ENCODE measurements around the gene EPOP. TPM values are rescaled to one million over a fixed set of nuclear protein-coding genes. Genes with fewer than 3 reads are reported as not detected.

The EPOP gene
- 11.1 and 13.9 TPM in 2 replicates for total RNA-seq (2014; rRNA removed; shearing (Covaris generic))

GRCh38 chr17:38674749-38675615 is at the start of gene EPOP:
EPOP (minus strand) TSS chr17:38674957; CDS start chr17:38674495, 462 bp downstream.
- peak; percentile 90 for DNase-seq (ENCODE audit: low spot score)

- no peak for DNase-seq (ENCODE audit: low spot score)
These were observed 47.0 kb upstream of the EPOP start for GRCh38 chr17:38721802-38722201.

GRCh38 chr17:38720941-38721340 is 46.2 kb upstream of the EPOP start:
- DNase-seq (ENCODE audit: low spot score) = no peak

- peak; percentile 68 for DNase-seq (ENCODE audit: low spot score)
These were observed 45.3 kb upstream of the EPOP start for GRCh38 chr17:38719943-38720641.

GRCh38 chr17:38719289-38719942 is 44.7 kb upstream of the EPOP start:
- DNase-seq (ENCODE audit: low spot score) = no peak

- DNase-seq (ENCODE audit: low spot score) = no peak
These were observed 42.5 kb upstream of the EPOP start for GRCh38 chr17:38717139-38717745.

GRCh38 chr17:38716368-38717005 is 41.7 kb upstream of the EPOP start:
- no peak for DNase-seq (ENCODE audit: low spot score)

GRCh38 chr17:38715216-38715943 is 40.6 kb upstream of the EPOP start:
- no peak for DNase-seq (ENCODE audit: low spot score)

GRCh38 chr17:38713456-38714075 is 38.8 kb upstream of the EPOP start:
- DNase-seq (ENCODE audit: low spot score) = no peak

- DNase-seq (ENCODE audit: low spot score) = no peak
These were observed 37.8 kb upstream of the EPOP start for GRCh38 chr17:38712593-38712992.

- DNase-seq (ENCODE audit: low spot score) = no peak
These were observed 37.2 kb upstream of the EPOP start for GRCh38 chr17:38711792-38712571.

- DNase-seq (ENCODE audit: low spot score) = no peak
These were observed 36.2 kb upstream of the EPOP start for GRCh38 chr17:38710985-38711384.

- no peak for DNase-seq (ENCODE audit: low spot score)
These were observed 35.8 kb upstream of the EPOP start for GRCh38 chr17:38710604-38710962.

- no peak for DNase-seq (ENCODE audit: low spot score)
These were observed 35.3 kb upstream of the EPOP start for GRCh38 chr17:38709864-38710603.

GRCh38 chr17:38709104-38709820 is 34.5 kb upstream of the EPOP start:
- no peak for DNase-seq (ENCODE audit: low spot score)

- no peak for DNase-seq (ENCODE audit: low spot score)
These were observed 33.1 kb upstream of the EPOP start for GRCh38 chr17:38707678-38708351.

GRCh38 chr17:38706505-38707216 is 31.9 kb upstream of the EPOP start:
- peak; percentile 72 for DNase-seq (ENCODE audit: low spot score)
